ENCODE data around the gene TALDO1. TPM values are rescaled to one million over a fixed set of nuclear protein-coding genes. Genes with fewer than 3 reads are reported as not detected.
A peak's percentile ranks its signal among the peaks of the same experiment; 100 is the strongest.

TALDO1 gene
- total and polyA plus RNA-seq, 8 donors, result 50.3 to 83.9 (median 74.6) TPM

DNA sequence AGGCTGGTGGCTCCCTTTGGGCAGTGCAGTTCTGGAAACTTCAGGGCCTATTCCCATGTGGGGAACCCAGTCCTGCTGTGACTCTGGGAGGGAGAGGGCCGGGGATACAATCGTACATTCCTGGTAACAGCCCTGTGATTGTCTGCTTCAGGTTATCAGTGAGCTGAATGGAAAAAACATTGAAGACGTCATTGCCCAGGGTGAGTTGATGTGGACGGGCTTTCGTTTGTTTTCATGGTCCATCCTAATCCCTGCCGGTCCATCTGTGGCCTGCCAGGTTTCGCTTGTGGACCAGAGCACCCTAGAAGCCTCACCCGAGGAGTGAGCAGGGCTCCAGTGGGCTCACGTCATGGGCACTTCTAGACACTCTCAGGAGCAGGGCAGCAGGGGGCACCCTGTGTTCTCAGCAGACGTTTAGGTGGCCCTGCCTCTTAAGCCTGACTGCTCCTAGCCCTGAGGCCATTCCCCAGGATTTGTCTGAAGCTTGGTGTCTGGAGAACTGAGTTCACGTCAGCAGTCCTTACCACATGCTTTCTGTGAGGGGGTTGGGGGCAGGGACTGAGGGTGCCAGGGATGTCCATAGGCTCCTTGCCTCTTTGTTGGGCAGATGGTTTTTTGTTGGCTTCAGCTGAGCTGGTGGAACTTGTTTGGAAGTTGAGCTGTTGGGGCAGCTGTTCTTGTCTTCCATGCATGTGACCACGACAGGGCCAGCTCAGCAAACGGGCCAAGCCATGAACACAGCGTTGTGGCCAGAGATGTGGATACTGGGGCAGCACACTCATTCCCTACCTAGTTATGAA, 64.4 kb downstream of the TALDO1 start:
- WGBS, 2 donors, result 55 to 57% methylated on average over 14 of the region's 14 CpGs
- Histone ChIP-seq H3K27me3 (no peaks in the 10 kb centered on the region), H3K9me3 (no peaks in the 10 kb centered on the region), H3K27ac (no peak overlapping the region), H3K36me3 (peaks cover 0 to 18% (median 13%) of the 10 kb centered on the region in 3 donors), H3K4me1 (peaks cover 4 to 20% (median 11%) of the 10 kb centered on the region in 3 donors), H3K4me3 (peak overlapping the region in 1 of 4 donors; percentile 90)
- TF ChIP-seq, protein P1, sequence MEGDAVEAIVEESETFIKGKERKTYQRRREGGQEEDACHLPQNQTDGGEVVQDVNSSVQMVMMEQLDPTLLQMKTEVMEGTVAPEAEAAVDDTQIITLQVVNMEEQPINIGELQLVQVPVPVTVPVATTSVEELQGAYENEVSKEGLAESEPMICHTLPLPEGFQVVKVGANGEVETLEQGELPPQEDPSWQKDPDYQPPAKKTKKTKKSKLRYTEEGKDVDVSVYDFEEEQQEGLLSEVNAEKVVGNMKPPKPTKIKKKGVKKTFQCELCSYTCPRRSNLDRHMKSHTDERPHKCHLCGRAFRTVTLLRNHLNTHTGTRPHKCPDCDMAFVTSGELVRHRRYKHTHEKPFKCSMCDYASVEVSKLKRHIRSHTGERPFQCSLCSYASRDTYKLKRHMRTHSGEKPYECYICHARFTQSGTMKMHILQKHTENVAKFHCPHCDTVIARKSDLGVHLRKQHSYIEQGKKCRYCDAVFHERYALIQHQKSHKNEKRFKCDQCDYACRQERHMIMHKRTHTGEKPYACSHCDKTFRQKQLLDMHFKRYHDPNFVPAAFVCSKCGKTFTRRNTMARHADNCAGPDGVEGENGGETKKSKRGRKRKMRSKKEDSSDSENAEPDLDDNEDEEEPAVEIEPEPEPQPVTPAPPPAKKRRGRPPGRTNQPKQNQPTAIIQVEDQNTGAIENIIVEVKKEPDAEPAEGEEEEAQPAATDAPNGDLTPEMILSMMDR (IDR thresholded peaks at IDR 0.05), result no peak
- ATAC-seq, result no peak
- FAIRE-seq, result no peak
- intact Hi-C loops (cut with DNase I), result no loop called here
- peak in 1 of 6 donors; percentile 48 for DNase-seq

DNA sequence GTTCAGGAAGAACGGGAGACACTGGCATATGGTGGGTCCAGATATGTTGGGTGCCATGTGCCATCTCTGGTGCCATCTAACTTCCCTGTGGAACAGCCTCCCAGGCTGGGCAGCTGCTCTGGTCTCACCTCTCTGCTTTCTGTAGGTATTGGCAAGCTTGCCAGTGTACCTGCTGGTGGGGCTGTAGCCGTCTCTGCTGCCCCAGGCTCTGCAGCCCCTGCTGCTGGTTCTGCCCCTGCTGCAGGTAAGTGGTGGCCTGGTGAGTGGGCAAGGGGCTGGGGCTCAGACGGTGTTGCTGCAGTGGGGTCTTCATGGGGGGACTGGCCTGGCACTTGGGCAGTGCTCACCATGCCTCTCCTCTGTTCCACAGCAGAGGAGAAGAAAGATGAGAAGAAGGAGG, 65.1 kb downstream of the TALDO1 start:
- 83 to 92% methylated on average over 3 of the region's 3 CpGs for WGBS, 2 donors
- TF ChIP-seq, protein P1 (IDR thresholded peaks at IDR 0.05), result no peak
- Histone ChIP-seq H3K27me3 (no peaks in the 10 kb centered on the region), H3K4me3 (no peak overlapping the region), H3K36me3 (peaks cover 0 to 18% (median 13%) of the 10 kb centered on the region in 3 donors), H3K4me1 (peaks cover 4 to 20% (median 11%) of the 10 kb centered on the region in 3 donors), H3K9me3 (no peaks in the 10 kb centered on the region), H3K27ac (no peak overlapping the region)
- no peak for ATAC-seq
- DNase-seq, result peak in 1 of 6 donors; percentile 57
- no peak for FAIRE-seq
- intact Hi-C loops (cut with DNase I), result no loop called here

DNA sequence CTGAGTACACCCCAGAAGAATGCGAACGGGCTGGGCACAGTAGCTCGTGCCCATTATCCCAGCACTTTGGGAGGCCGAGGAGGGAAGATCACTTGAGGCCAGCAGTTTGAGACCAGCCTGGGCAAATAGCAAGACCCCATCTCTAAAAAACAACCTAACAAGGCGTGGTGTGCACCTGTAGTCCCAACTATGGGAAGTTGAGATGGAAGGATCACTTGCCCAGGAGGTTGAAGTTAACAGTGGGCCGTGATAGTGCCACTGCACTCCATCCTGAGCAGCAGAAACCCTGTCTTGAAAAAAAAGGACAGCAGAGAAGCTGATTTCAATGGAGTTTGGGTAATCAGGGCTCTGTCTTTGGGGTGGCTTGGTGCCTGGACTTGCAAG, 65.8 kb downstream of the TALDO1 start:
- intact Hi-C loops (cut with DNase I), result no loop called here
- Histone ChIP-seq H3K36me3 (peaks cover 0 to 18% (median 13%) of the 10 kb centered on the region in 3 donors), H3K4me3 (no peak overlapping the region), H3K9me3 (no peaks in the 10 kb centered on the region), H3K4me1 (peaks cover 4 to 20% (median 11%) of the 10 kb centered on the region in 3 donors), H3K27me3 (no peaks in the 10 kb centered on the region), H3K27ac (no peak overlapping the region)
- 89 to 91% methylated on average over 6 of the region's 6 CpGs for WGBS, 2 donors
- FAIRE-seq (no peak), ATAC-seq (no peak), DNase-seq (no peak)
- TF ChIP-seq, protein P1 (IDR thresholded peaks at IDR 0.05), result no peak

DNA sequence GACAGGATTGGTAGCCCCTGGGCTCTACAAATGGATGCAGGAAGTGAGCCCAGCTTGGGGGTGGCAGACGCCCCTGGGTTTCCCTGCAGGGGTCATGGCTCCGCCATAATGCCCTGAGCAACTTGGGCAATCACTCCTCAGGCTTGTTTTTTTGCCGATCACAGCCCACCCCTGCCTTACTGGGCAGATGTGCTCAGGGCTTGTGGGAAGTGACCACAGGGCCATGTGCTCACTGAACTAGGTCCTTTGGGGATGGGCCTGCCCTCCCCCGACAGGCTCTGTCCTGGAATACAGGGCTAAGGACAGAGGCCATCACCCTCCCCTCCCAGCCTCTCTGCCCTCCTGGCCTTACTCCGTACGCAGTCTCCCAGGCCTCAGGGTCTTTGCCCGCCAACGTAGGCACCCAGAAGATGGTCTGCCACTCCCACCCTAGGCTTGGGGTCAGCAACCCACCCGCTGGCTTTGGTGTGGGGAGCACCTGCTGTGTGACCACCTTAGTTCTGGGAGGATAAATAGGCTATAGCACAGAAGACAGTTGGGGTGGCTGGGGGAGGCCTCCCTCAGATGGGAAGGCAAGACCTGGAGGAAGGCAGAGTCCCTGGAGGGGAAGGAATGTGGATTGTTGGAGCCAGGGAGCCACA, 66.3 kb downstream of the TALDO1 start:
- no peak for ATAC-seq
- Histone ChIP-seq H3K27me3 (no peaks in the 10 kb centered on the region), H3K36me3 (peaks cover 0 to 18% (median 13%) of the 10 kb centered on the region in 3 donors), H3K4me1 (peaks cover 4 to 14% (median 7%) of the 10 kb centered on the region in 3 donors), H3K4me3 (no peak overlapping the region), H3K27ac (no peak overlapping the region), H3K9me3 (no peaks in the 10 kb centered on the region)
- intact Hi-C loops (cut with DNase I), result no loop called here
- TF ChIP-seq, protein P1 (IDR thresholded peaks at IDR 0.05), result no peak
- FAIRE-seq, result no peak
- DNase-seq, result peak in 1 of 6 donors; percentile 53
- 87 to 89% methylated on average over 9 of the region's 9 CpGs for WGBS, 2 donors

Other genes with a start within 250 kb of the TALDO1 start
- 10 to 100 TPM; 38.9 to 65.1 (median 59.1) TPM for gene RNH1, start 240.2 kb upstream of the TALDO1 start, total RNA-seq
- gene RNH1, start 240.2 kb upstream of the TALDO1 start, polyA plus RNA-seq, result 10 to 100 TPM; 66.8 to 87.7 TPM
- 10 to 100 TPM; 10.4 to 22.6 (median 19.2) TPM for gene HRAS, start 211.9 kb upstream of the TALDO1 start, total RNA-seq
- 100 to 1,000 TPM; 103 to 130 TPM for gene HRAS, start 211.9 kb upstream of the TALDO1 start, polyA plus RNA-seq
- gene LRRC56, start 209.9 kb upstream of the TALDO1 start, total RNA-seq, result 1 to 10 TPM in 5 of 6 donors, under 1 TPM in 1; 0.98 to 2.0 (median 1.6) TPM
- 1 to 10 TPM; 5.4 to 7.3 TPM for gene LRRC56, start 209.9 kb upstream of the TALDO1 start, polyA plus RNA-seq
- gene LMNTD2, start 186.7 kb upstream of the TALDO1 start, total RNA-seq, result 1 to 10 TPM; 2.7 to 6.9 (median 5.6) TPM
- 10 to 100 TPM; 10.4 to 24.2 TPM for gene LMNTD2, start 186.7 kb upstream of the TALDO1 start, polyA plus RNA-seq
- gene RASSF7, start 186.5 kb upstream of the TALDO1 start, total RNA-seq, result 10 to 100 TPM; 17.6 to 35.7 (median 27.9) TPM
- 100 to 1,000 TPM; 171 to 253 TPM for gene RASSF7, start 186.5 kb upstream of the TALDO1 start, polyA plus RNA-seq
- 10 to 100 TPM; 11.2 to 17.2 (median 13.1) TPM for gene PHRF1, start 171.0 kb upstream of the TALDO1 start, total RNA-seq
- gene PHRF1, start 171.0 kb upstream of the TALDO1 start, polyA plus RNA-seq, result 10 to 100 TPM; 15.6 to 39.3 TPM
- 10 to 100 TPM in 2 of 6 donors, 1 to 10 TPM in 4; 4.0 to 30.0 (median 9.1) TPM for gene IRF7, start 131.5 kb upstream of the TALDO1 start, total RNA-seq
- 10 to 100 TPM; 33.4 to 36.6 TPM for gene IRF7, start 131.5 kb upstream of the TALDO1 start, polyA plus RNA-seq
- gene CDHR5, start 122.5 kb upstream of the TALDO1 start, total RNA-seq, result 1 to 10 TPM in 5 of 6 donors, under 1 TPM in 1; 0.61 to 2.7 (median 1.5) TPM
- gene CDHR5, start 122.5 kb upstream of the TALDO1 start, polyA plus RNA-seq, result 1 to 10 TPM; 1.3 to 4.4 TPM
- under 1 TPM in 2 of 6 donors, not detected in 4; 0.58 to 0.69 TPM for gene SCT, start 120.3 kb upstream of the TALDO1 start, total RNA-seq
- gene SCT, start 120.3 kb upstream of the TALDO1 start, polyA plus RNA-seq, result not detected
- gene DRD4, start 110.2 kb upstream of the TALDO1 start, total RNA-seq, result 1 to 10 TPM in 1 of 6 donors, under 1 TPM in 5; 0.28 to 1.4 (median 0.66) TPM
- 1 to 10 TPM; 2.4 TPM for gene DRD4, start 110.2 kb upstream of the TALDO1 start, polyA plus RNA-seq
- 10 to 100 TPM; 15.9 to 26.9 (median 18.5) TPM for gene DEAF1, start 52.2 kb upstream of the TALDO1 start, total RNA-seq
- 10 to 100 TPM; 28.4 to 33.8 TPM for gene DEAF1, start 52.2 kb upstream of the TALDO1 start, polyA plus RNA-seq
- 10 to 100 TPM in 4 of 6 donors, 1 to 10 TPM in 2; 8.5 to 16.4 (median 14.2) TPM for gene TMEM80, start 51.6 kb upstream of the TALDO1 start, total RNA-seq
- gene TMEM80, start 51.6 kb upstream of the TALDO1 start, polyA plus RNA-seq, result 10 to 100 TPM; 18.6 to 24.7 TPM
- 100 to 1,000 TPM in 2 of 6 donors, 10 to 100 TPM in 4; 58.1 to 113 (median 71.1) TPM for gene EPS8L2, start 41.2 kb upstream of the TALDO1 start, total RNA-seq
- gene EPS8L2, start 41.2 kb upstream of the TALDO1 start, polyA plus RNA-seq, result 100 to 1,000 TPM; 249 to 286 TPM
- 10 to 100 TPM; 13.6 to 28.9 (median 18.1) TPM for gene GATD1, start 30.0 kb downstream of the TALDO1 start, total RNA-seq
- 10 to 100 TPM; 27.9 to 43.2 TPM for gene GATD1, start 30.0 kb downstream of the TALDO1 start, polyA plus RNA-seq
- under 1 TPM in 1 of 6 donors, not detected in 5; 0.12 TPM for gene CEND1, start 42.6 kb downstream of the TALDO1 start, total RNA-seq
- gene CEND1, start 42.6 kb downstream of the TALDO1 start, polyA plus RNA-seq, result under 1 TPM; 0.27 to 0.42 TPM
- gene SLC25A22, start 50.8 kb downstream of the TALDO1 start, total RNA-seq, result 10 to 100 TPM; 32.2 to 84.0 (median 41.8) TPM
- 10 to 100 TPM; 40.4 to 45.5 TPM for gene SLC25A22, start 50.8 kb downstream of the TALDO1 start, polyA plus RNA-seq
- 10 to 100 TPM in 1 of 6 donors, 1 to 10 TPM in 5; 6.3 to 12.9 (median 8.7) TPM for gene PIDD1, start 57.8 kb downstream of the TALDO1 start, total RNA-seq
- 10 to 100 TPM; 53.1 to 70.9 TPM for gene PIDD1, start 57.8 kb downstream of the TALDO1 start, polyA plus RNA-seq
- 1,000 to 10,000 TPM in 5 of 6 donors, 100 to 1,000 TPM in 1; 944 to 1,591 (median 1,137) TPM for gene RPLP2, start 62.5 kb downstream of the TALDO1 start, total RNA-seq
- 1,000 to 10,000 TPM in 1 of 2 donors, 100 to 1,000 TPM in 1; 761 to 1,687 TPM for gene RPLP2, start 62.5 kb downstream of the TALDO1 start, polyA plus RNA-seq
- 100 to 1,000 TPM in 1 of 6 donors, 10 to 100 TPM in 5; 59.1 to 109 (median 82.1) TPM for gene PNPLA2, start 71.5 kb downstream of the TALDO1 start, total RNA-seq
- gene PNPLA2, start 71.5 kb downstream of the TALDO1 start, polyA plus RNA-seq, result 100 to 1,000 TPM; 233 to 234 TPM
- gene CRACR2B, start 80.5 kb downstream of the TALDO1 start, total RNA-seq, result 100 to 1,000 TPM in 4 of 6 donors, 10 to 100 TPM in 2; 60.6 to 140 (median 108) TPM
- 100 to 1,000 TPM; 263 to 378 TPM for gene CRACR2B, start 80.5 kb downstream of the TALDO1 start, polyA plus RNA-seq
- gene CD151, start 85.5 kb downstream of the TALDO1 start, total RNA-seq, result 100 to 1,000 TPM; 163 to 278 (median 233) TPM
- gene CD151, start 85.5 kb downstream of the TALDO1 start, polyA plus RNA-seq, result 100 to 1,000 TPM; 256 to 351 TPM
- gene POLR2L, start 95.1 kb downstream of the TALDO1 start, total RNA-seq, result 10 to 100 TPM; 62.9 to 98.8 (median 68.9) TPM
- 100 to 1,000 TPM in 1 of 2 donors, 10 to 100 TPM in 1; 64.7 to 110 TPM for gene POLR2L, start 95.1 kb downstream of the TALDO1 start, polyA plus RNA-seq
- gene TSPAN4, start 95.4 kb downstream of the TALDO1 start, total RNA-seq, result 10 to 100 TPM; 15.3 to 25.0 (median 18.8) TPM
- gene TSPAN4, start 95.4 kb downstream of the TALDO1 start, polyA plus RNA-seq, result 10 to 100 TPM; 44.0 to 67.2 TPM
- gene CHID1, start 163.3 kb downstream of the TALDO1 start, total RNA-seq, result 10 to 100 TPM; 41.7 to 86.0 (median 63.1) TPM
- 10 to 100 TPM; 57.1 to 66.0 TPM for gene CHID1, start 163.3 kb downstream of the TALDO1 start, polyA plus RNA-seq
- 10 to 100 TPM; 40.0 to 60.2 (median 53.2) TPM for gene AP2A2, start 178.4 kb downstream of the TALDO1 start, total RNA-seq
- gene AP2A2, start 178.4 kb downstream of the TALDO1 start, polyA plus RNA-seq, result 10 to 100 TPM; 48.0 to 50.8 TPM

All from pancreas (tissue), 10 donors.